NCI-H774 (cell line): ENCODE results near the gene ZNF577.

Experiments used
- DNase-seq: peaks from one replicate; lab custom pipeline; 2025; lab: John Stamatoyannopoulos, UW

The ZNF577 gene

GRCh38 chr19:51861870-51862622, 25.7 kb downstream of the ZNF577 start:
- no peak for DNase-seq

GRCh38 chr19:51837145-51837544, 50.6 kb downstream of the ZNF577 start:
- no peak for DNase-seq

GRCh38 chr19:51830274-51830673, 57.5 kb downstream of the ZNF577 start:
- DNase-seq, result no peak

GRCh38 chr19:51824281-51825005, 63.3 kb downstream of the ZNF577 start:
- no peak for DNase-seq

GRCh38 chr19:51822946-51823345, 64.8 kb downstream of the ZNF577 start:
- no peak for DNase-seq

GRCh38 chr19:51822325-51822724, 65.4 kb downstream of the ZNF577 start:
- DNase-seq, result no peak

GRCh38 chr19:51821921-51822320, 65.8 kb downstream of the ZNF577 start:
- DNase-seq, result no peak

- no peak for DNase-seq
Observed at GRCh38 chr19:51821456-51821855, 66.3 kb downstream of the ZNF577 start.
